ENCODE data around the gene XPO4. TPM values are rescaled to one million over a fixed set of nuclear protein-coding genes. Genes with fewer than 3 reads are reported as not detected.

The XPO4 gene
- 22.1 and 37.2 TPM in 2 replicates for total RNA-seq

DNA sequence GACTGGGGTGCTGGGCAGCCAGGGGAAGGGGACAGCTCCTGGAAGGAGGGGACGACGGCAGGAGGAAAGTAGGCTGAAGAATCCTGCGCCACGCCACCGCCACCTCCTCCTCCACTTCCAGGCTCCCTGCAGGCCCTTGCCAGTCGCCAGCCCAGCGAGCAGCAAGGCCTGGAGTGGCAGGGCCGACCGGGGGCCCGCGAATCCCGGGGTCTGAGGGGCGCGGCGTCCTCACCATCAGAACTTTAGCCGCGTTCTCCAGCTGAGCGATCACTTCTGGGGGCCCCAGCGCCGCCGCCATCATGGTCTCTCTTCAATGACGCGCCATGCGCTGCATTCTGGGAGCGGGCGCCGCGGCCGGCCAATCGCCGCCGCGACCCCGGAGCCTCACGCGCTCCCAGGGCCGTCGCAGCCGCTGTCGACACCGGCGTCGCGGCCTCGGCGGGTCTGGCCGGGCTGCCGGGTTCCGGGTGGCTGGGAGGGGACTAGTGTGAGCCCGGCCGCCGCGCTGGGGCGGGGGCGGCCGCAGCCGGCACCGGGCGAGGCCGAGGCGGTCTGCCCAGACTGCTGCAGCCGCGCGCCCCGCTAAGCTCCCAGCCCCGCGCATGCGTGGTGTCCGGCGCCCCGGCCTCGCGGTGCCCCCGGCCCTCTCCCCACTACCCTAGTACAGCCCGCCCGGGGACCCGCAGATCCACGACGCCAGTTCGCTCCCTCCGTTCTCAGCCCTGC, at the start of gene XPO4:
Gene XPO4 (minus strand): TSS at position 309 of the 726 bp plus-strand sequence. CDS start 8 bp downstream, at position 301.

DNA sequence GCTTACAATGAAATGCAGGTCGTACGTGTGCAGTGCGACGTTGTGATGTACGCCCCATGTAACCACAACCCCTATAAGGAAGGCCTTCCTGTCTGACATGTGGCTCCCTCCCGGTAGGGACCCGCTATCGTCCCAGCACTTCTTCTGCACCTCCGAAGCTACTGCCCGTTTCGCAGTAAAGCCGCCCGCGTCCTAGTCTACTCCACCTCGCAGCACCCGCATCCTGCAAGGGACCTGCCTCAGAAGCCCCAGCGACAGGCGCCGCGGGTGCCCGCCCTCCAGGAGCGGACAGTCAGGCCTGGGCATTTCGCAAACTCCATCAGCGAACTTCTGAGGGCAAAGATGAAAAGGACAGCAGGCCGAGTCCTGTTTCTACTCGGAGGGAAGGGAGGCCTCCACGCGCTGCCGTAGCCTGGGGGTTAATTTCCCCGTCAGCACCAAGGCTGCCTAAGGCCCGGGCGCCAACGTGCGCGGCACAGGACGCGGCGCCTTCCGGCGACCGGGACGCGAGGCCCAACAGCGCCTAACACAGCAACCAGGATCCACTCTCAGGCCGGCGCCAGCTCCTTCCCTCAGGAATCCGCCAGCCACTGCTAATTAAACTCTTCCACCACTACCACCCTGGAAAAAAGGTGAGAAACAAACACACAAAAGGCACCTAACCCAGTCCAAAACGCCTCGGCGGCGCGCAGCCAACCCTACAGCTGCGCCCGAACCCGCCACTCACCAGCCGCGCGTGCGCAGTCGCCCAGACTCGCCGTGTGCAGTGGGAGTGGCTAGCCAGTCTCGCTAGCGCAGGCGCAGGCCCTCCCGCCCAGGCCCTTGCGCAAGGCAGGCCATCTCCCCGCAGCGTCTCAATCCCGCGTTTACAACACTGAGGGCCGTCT, 129.1 kb downstream of the XPO4 start, which contains the start of gene EEF1AKMT1:
Gene EEF1AKMT1 (minus strand): TSS at position 768 of the 887 bp plus-strand sequence. CDS start 16,363 bp downstream, outside the sequence.

Other genes with a start within 250 kb of the XPO4 start
- gene IL17D, start 199.0 kb downstream of the XPO4 start, total RNA-seq = 2.6 and 3.6 TPM in 2 replicates
- gene EEF1AKMT1, start 128.8 kb downstream of the XPO4 start, total RNA-seq = 5.5 and 11.7 TPM in 2 replicates
- gene LATS2, start 158.8 kb upstream of the XPO4 start, total RNA-seq = 17.2 and 18.1 TPM in 2 replicates
- gene SAP18, start 237.4 kb upstream of the XPO4 start, total RNA-seq = 41.9 and 54.1 TPM in 2 replicates

All from epithelial cell of umbilical artery (primary cell).